AG10803 (cell line): Measurements from ENCODE around the gene LCLAT1.

ENCODE experiments used
- DNase-seq: peaks from one replicate; pipeline ENCODE4 v3.0.0; 2010; ENCODE audit warnings: low read depth
- H3K4me3 ChIP-seq: 2 replicates; pipeline ENCODE4 v1.5.1; 2011; ENCODE audit warnings: mild to moderate bottlenecking, low read length, control low read depth
- TF ChIP-seq, protein P1 (sequence below): conservative IDR thresholded peaks from 2 replicates; pipeline ENCODE4 v1.5.1; 2011; ENCODE audit warnings: mild to moderate bottlenecking, low read length, control low read depth, inconsistent platforms

LCLAT1 gene

DNA sequence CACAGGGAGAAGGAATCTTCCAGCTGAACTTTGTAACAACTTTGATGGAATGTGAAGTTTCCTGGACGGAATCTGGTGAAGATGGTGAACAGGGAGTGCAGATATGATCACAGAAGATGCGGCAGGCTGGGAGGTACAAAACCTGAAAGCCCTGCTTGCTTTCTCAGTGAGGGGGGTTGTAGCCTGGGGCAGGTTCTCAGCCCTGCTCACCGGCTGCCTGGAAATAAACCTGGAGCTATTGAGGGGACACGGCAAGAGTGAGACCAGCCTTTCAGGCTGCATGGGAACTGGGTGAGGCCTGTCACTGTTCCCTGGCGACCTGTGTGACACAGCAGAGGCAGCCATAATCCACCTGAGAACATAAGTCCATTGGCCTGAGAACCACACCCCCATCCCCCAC, 174.8 kb downstream of the LCLAT1 start:
- no peak for DNase-seq
- H3K4me3 ChIP-seq: no peak overlapping the region

DNA sequence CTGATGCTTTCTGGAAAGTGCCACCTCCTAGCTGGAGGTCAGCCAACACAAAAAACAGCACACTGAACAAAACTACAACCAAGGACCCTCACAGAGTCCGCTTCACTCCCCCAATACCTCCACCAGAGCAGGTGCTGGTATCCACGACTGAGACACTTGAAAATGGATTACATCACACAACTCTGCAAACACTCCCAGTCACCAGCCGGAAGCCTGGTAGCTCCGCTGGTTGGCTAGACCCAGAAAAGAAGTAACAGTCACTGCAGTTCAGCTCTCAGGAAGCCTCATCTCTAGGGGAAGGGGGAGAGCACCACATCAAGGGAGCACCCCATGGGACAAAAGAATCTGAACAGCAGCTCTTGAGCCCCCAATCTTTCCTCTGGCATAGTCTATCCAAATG, 175.4 kb downstream of the LCLAT1 start:
- no peak for DNase-seq
- H3K4me3 ChIP-seq: no peak overlapping the region
- TF ChIP-seq, protein P1, sequence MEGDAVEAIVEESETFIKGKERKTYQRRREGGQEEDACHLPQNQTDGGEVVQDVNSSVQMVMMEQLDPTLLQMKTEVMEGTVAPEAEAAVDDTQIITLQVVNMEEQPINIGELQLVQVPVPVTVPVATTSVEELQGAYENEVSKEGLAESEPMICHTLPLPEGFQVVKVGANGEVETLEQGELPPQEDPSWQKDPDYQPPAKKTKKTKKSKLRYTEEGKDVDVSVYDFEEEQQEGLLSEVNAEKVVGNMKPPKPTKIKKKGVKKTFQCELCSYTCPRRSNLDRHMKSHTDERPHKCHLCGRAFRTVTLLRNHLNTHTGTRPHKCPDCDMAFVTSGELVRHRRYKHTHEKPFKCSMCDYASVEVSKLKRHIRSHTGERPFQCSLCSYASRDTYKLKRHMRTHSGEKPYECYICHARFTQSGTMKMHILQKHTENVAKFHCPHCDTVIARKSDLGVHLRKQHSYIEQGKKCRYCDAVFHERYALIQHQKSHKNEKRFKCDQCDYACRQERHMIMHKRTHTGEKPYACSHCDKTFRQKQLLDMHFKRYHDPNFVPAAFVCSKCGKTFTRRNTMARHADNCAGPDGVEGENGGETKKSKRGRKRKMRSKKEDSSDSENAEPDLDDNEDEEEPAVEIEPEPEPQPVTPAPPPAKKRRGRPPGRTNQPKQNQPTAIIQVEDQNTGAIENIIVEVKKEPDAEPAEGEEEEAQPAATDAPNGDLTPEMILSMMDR: no peak

More for the DNA sequence above, 174.8 kb downstream of the LCLAT1 start:
- TF ChIP-seq, protein P1: no peak

DNA sequence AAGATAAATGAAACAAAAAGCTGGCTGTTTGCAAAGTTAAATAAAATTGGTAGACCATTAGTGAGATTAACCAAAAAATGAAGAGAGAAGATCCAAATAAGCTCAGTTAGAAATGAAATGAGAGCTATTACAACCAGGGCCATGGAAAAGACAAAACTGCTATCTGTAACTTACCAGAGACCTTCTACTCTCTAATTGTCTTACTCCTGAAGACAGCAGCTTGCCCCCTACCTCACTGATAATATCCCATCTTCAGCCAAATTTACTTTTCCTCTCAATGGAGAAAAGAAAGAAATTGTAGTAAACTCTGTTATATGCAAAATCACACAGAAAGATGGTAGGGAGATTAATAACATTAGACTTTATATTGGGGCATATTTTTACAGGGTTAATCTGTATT, 178.2 kb downstream of the LCLAT1 start:
- TF ChIP-seq, protein P1: no peak
- DNase-seq: no peak
- no peak overlapping the region for H3K4me3 ChIP-seq

DNA sequence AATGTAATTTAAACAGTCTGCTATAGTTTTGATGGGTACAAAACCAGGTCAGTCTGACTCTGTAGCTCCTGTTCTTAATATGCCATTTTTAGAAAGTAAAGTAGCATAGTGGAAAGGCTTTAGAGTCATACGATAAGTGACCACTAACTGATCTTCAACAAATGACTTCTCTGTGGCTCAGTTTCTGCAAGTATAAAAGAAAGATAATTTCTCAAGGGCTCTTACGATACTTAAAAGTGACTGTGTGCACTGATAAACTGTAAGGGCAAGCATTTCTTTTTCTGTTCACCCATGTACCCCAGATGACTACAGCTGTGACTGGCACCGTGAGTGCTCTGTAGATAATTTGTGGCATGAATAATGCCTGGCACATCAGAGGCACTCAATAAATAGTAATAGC, 178.7 kb downstream of the LCLAT1 start:
- H3K4me3 ChIP-seq: no peak overlapping the region
- DNase-seq: no peak
- TF ChIP-seq, protein P1: no peak

DNA sequence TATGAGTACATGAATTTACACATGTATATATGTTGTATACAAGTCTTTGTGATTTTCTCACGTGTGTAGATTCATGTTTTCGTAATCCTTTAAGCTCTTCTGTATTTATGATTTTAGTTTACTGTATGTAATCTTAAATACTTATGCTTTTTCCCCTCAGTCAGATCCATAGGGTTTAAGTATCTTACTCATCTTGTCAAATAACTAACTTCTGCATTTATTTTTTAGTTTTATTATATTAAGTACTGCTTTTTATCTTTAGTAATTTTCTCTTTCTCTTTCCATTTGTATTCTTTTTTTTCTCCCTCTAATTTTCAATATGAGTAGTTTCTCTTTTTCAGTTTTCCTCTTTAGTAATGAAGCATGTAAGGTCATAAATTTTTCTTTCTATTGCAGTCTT, 179.4 kb downstream of the LCLAT1 start:
- no peak for DNase-seq
- TF ChIP-seq, protein P1: no peak

DNA sequence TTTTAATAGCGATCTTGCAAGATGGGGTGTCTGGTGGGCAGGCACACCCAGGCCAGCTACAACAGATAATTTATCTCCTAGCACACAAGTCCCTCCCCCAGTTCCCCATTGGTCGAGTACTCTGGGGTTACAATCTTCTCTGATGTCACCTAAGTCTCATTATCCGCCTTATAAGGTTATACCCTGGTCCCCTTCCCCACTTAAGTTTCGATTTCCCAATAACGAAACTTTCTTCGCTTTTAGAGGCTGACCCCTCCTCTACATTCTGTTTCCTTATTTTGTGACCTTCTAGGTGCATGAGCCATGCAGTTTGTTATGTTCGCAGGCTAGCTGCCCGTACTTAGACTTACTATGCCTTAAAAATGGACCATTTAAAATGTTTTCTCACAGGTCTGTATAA, 180.1 kb downstream of the LCLAT1 start:
- DNase-seq: no peak
- TF ChIP-seq, protein P1: no peak
- no peak overlapping the region for H3K4me3 ChIP-seq

More for the DNA sequence above, 179.4 kb downstream of the LCLAT1 start:
- H3K4me3 ChIP-seq: no peak overlapping the region

DNA sequence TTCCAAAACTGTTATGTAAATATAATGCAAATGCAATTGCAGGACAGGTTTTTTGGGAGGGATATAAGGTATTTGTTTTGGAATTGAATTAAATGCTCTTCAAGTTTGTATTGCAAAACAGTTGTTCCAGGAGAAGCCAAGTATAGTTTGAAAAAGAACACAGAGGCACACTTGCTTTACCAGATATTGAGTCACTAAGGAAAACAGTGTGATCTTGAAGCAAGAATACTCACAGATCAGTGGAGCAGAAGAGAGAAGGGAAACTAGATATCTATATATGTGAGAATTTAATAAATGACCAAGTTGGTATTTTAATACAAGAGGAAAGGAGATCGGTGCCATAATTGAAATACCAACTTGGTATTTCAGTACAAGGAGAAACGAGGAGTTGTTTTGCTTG, 181.3 kb downstream of the LCLAT1 start:
- no peak overlapping the region for H3K4me3 ChIP-seq
- DNase-seq: peak; percentile 22
- TF ChIP-seq, protein P1: no peak
